H9 (cell line): Measurements from ENCODE around the gene BOLA2B. TPM values are rescaled to one million over a fixed set of nuclear protein-coding genes. Genes with fewer than 3 reads are reported as not detected.
A peak's percentile ranks its signal among the peaks of the same experiment; 100 is the strongest.

Source experiments
- DNase-seq: peaks from one replicate; pipeline ENCODE4 v3.0.0-alpha.2; 2017
- H2AFZ ChIP-seq: one replicate; pipeline ENCODE4 v1.6.1; 2013; ENCODE audit warnings: mild to moderate bottlenecking, low read length, control low read depth, moderate library complexity
- H2AK5ac ChIP-seq: 2 replicates; pipeline ENCODE4 v1.6.1; 2013; ENCODE audit warnings: low read length, control low read depth, mixed read lengths; ENCODE audit not compliant: insufficient read length
- H2BK120ac ChIP-seq: one replicate; pipeline ENCODE4 v1.6.1; 2013; ENCODE audit warnings: low read depth, mild to moderate bottlenecking, low read length, control low read depth, inconsistent platforms; ENCODE audit not compliant: poor library complexity, severe bottlenecking
- H2BK12ac ChIP-seq: 2 replicates; pipeline ENCODE4 v1.6.1; 2013; ENCODE audit warnings: low read length, control low read depth, mixed read lengths, low read depth; ENCODE audit not compliant: insufficient read length
- H2BK15ac ChIP-seq: 2 replicates; pipeline ENCODE4 v1.6.1; 2013; ENCODE audit warnings: low read depth, low read length, control low read depth
- H2BK20ac ChIP-seq: one replicate; pipeline ENCODE4 v1.6.1; 2013; ENCODE audit warnings: low read depth, mild to moderate bottlenecking, low read length, control low read depth, inconsistent platforms; ENCODE audit not compliant: poor library complexity, severe bottlenecking
- H2BK5ac ChIP-seq: 2 replicates; pipeline ENCODE4 v1.6.1; 2013; ENCODE audit warnings: low read length, control low read depth, mixed read lengths; ENCODE audit not compliant: insufficient read length
- H3K14ac ChIP-seq: 2 replicates; pipeline ENCODE4 v1.6.1; 2013; ENCODE audit warnings: low read length, control low read depth; ENCODE audit not compliant: insufficient read depth
- H3K18ac ChIP-seq: 2 replicates; pipeline ENCODE4 v1.6.1; 2013; ENCODE audit warnings: low read depth, mild to moderate bottlenecking, mixed read lengths, low read length, control low read depth; ENCODE audit not compliant: insufficient read length
- H3K23ac ChIP-seq: 2 replicates; pipeline ENCODE4 v1.6.1; 2013; ENCODE audit warnings: low read length, control low read depth, mixed read lengths, low read depth; ENCODE audit not compliant: insufficient read length
- H3K23me2 ChIP-seq: 2 replicates; pipeline ENCODE4 v1.6.1; 2013; ENCODE audit warnings: low read depth, mild to moderate bottlenecking, mixed read lengths, low read length, control low read depth; ENCODE audit not compliant: insufficient read length, poor library complexity, severe bottlenecking
- H3K27ac ChIP-seq: 2 replicates; pipeline ENCODE4 v1.5.1; 2013; ENCODE audit warnings: low read length, control low read depth, mixed read lengths, low read depth; ENCODE audit not compliant: insufficient read length
- H3K27me3 ChIP-seq: 2 replicates; pipeline ENCODE4 v1.6.1; 2013; ENCODE audit warnings: low read length, control low read depth, inconsistent platforms; ENCODE audit not compliant: insufficient read depth
- H3K4ac ChIP-seq: 2 replicates; pipeline ENCODE4 v1.6.1; 2013; ENCODE audit warnings: low read depth, mild to moderate bottlenecking, control low read depth, inconsistent platforms, low read length, moderate library complexity
- H3K4me1 ChIP-seq: 2 replicates; pipeline ENCODE4 v1.6.1; 2013; ENCODE audit warnings: low read length, control low read depth, inconsistent platforms; ENCODE audit not compliant: insufficient read depth
- H3K4me2 ChIP-seq: 2 replicates; pipeline ENCODE4 v1.6.1; 2013; ENCODE audit warnings: low read length, control low read depth, mixed read lengths; ENCODE audit not compliant: insufficient read length, insufficient read depth
- H3K56ac ChIP-seq: 2 replicates; pipeline ENCODE4 v1.6.1; 2013; ENCODE audit warnings: low read depth, mild to moderate bottlenecking, mixed read lengths, low read length, control low read depth; ENCODE audit not compliant: insufficient read length
- H3K79me1 ChIP-seq: 2 replicates; pipeline ENCODE4 v1.6.1; 2013; ENCODE audit warnings: low read depth, mild to moderate bottlenecking, moderate library complexity, low read length, control low read depth, inconsistent platforms; ENCODE audit not compliant: insufficient read depth, poor library complexity, severe bottlenecking
- H3K79me2 ChIP-seq: 2 replicates; pipeline ENCODE4 v1.6.1; 2013; ENCODE audit warnings: low read length, control low read depth, inconsistent platforms; ENCODE audit not compliant: insufficient read depth
- H3K9ac ChIP-seq: 2 replicates; pipeline ENCODE4 v1.6.1; 2013; ENCODE audit warnings: low read length, control low read depth, mixed read lengths; ENCODE audit not compliant: insufficient read length; ENCODE audit errors: extremely low read depth
- H3K9me3 ChIP-seq: one replicate; pipeline ENCODE4 v1.6.1; 2013; ENCODE audit warnings: low read depth, low read length, inconsistent platforms; ENCODE audit not compliant: control insufficient read depth
- H3T11ph ChIP-seq: one replicate; pipeline ENCODE4 v1.6.1; 2013; ENCODE audit warnings: mild to moderate bottlenecking, low read length, control low read depth, inconsistent platforms
- H4K20me1 ChIP-seq: one replicate; pipeline ENCODE4 v1.6.1; 2013; ENCODE audit not compliant: control insufficient read depth, insufficient read length, insufficient read depth
- H4K5ac ChIP-seq: 2 replicates; pipeline ENCODE4 v1.6.1; 2013; ENCODE audit warnings: low read depth, mild to moderate bottlenecking, mixed read lengths, low read length, control low read depth; ENCODE audit not compliant: insufficient read length
- H4K8ac ChIP-seq: replicated peaks from 2 replicates; pipeline ENCODE4 v1.6.1; 2013; ENCODE audit warnings: low read length, control low read depth, mixed read lengths, low read depth; ENCODE audit not compliant: insufficient read length
- H4K91ac ChIP-seq: 2 replicates; pipeline ENCODE4 v1.6.1; 2013; ENCODE audit warnings: low read depth, mild to moderate bottlenecking, moderate library complexity, mixed read lengths, low read length, control low read depth; ENCODE audit not compliant: insufficient read length
- H3K27ac Mint-ChIP-seq, 3 experiments: 2 replicates in 2 of 3; 3 replicates in 1 of 3; pipeline ENCODE4 v1.8.0; 2020 to 2021; ENCODE audit warnings: mixed read lengths in 3 of 3, mild to moderate bottlenecking in 1 of 3, moderate library complexity in 1 of 3
- H3K27me3 Mint-ChIP-seq: 2 replicates; pipeline ENCODE4 v1.8.0; 2021; ENCODE audit warnings: low read depth, mild to moderate bottlenecking, moderate library complexity, mixed read lengths
- H3K36me3 Mint-ChIP-seq, 3 experiments: 2 replicates in 2 of 3; 3 replicates in 1 of 3; pipeline ENCODE4 v1.8.0; 2020 to 2021; ENCODE audit warnings: low read depth in 3 of 3, mixed read lengths in 3 of 3; ENCODE audit not compliant: insufficient read depth in 1 of 3
- H3K4me1 Mint-ChIP-seq, 2 experiments: 2 replicates each; pipeline ENCODE4 v1.8.0; 2020; ENCODE audit warnings: mixed read lengths in 2 of 2
- H3K4me3 Mint-ChIP-seq, 2 experiments: 2 replicates in 1 of 2; 3 replicates in 1 of 2; pipeline ENCODE4 v1.8.0; 2020 to 2021; ENCODE audit warnings: mild to moderate bottlenecking in 2 of 2, mixed read lengths in 2 of 2, moderate library complexity in 1 of 2
- H3K9me3 Mint-ChIP-seq, 2 experiments: 2 replicates in 1 of 2; 3 replicates in 1 of 2; pipeline ENCODE4 v1.8.0; 2020; ENCODE audit warnings: mild to moderate bottlenecking in 2 of 2, mixed read lengths in 2 of 2, moderate library complexity in 1 of 2
- WGBS: extraction: QIAGEN DNeasy Blood & Tissue Kit; methylation state at CpG from one replicate; pipeline ENCODE4 v1.1.7; 2013; ENCODE audit warnings: missing lambda C conversion rate, low lambda C conversion rate, mixed read lengths; ENCODE audit not compliant: insufficient read length; ENCODE audit errors: extremely low coverage; 5-methylcytosine and 5-hydroxymethylcytosine counted together
- total RNA-seq: library from RNA; stranded (reverse); gene quantifications from 2 replicates; pipeline ENCODE4 v1.2.1, GENCODE V29; 2021
- TF ChIP-seq, protein P1 (sequence below): fragments of 200-600 bp; sonication (generic); conservative IDR thresholded peaks from 3 replicates; pipeline ENCODE4 v1.8.0; 2021; ENCODE audit warnings: antibody characterized with exemption, mild to moderate bottlenecking

BOLA2B gene
- total RNA-seq, 1 experiment from 2014 or later = 218 TPM

DNA sequence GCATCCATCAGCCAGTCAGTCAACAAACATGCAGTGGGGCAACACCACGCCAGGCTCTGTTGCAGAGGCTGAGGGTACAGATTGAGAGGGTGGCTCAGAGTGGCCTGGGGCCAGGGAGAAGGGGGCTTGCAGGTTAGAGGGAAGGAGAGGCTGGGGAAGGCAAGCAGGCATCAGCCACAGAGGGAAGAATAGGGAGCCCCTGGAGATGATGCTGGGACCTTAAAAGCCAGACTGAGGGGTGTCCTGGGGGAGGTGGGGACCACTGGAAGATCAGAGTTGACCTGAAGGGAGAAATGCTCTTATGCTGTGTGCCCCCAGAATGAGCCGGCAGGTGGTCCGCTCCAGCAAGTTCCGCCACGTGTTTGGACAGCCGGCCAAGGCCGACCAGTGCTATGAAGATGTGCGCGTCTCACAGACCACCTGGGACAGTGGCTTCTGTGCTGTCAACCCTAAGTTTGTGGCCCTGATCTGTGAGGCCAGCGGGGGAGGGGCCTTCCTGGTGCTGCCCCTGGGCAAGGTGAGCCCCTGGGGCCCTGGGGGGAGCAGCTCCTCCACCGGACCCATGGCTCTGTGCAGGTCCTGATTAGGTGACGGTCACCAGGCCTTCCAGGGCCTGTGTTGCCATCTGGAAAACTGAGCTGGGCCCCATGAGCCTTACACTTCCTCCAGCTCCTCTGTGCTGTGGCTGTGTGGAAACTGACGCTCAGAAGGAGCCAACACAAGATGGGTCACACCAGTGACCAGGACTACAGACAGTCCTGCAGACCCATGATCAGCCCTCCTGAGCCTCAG, 8.4 kb downstream of the BOLA2B start:
- Histone ChIP-seq H2BK15ac (no peak overlapping the region), H3T11ph (no peak overlapping the region), H2BK5ac (no peak overlapping the region), H4K5ac (no peak overlapping the region), H2AFZ (no peak overlapping the region), H3K4me1 (no peaks in the 10 kb centered on the region), H2BK12ac (no peak overlapping the region), H3K14ac (no peak overlapping the region), H3K27me3 (peaks cover 4% of the 10 kb centered on the region; the same call in 1 of the 2 replicates), H2AK5ac (no peak overlapping the region), H4K20me1 (peaks cover 4% of the 10 kb centered on the region), H2BK120ac (no peak overlapping the region), H3K4me2 (no peak overlapping the region), H3K4ac (no peak overlapping the region), H3K79me2 (no peaks in the 10 kb centered on the region), H3K56ac (no peak overlapping the region), H3K23me2 (peaks cover 4% of the 10 kb centered on the region), H4K91ac (no peak overlapping the region), H4K8ac (no peak overlapping the region), H3K27ac (no peak overlapping the region), H3K79me1 (no peaks in the 10 kb centered on the region), H3K9me3 (no peaks in the 10 kb centered on the region), H3K23ac (no peak overlapping the region), H3K9ac (no peak overlapping the region), H3K18ac (no peak overlapping the region), H2BK20ac (no peak overlapping the region)
- Mint-ChIP-seq H3K4me1 (peaks cover 4 to 17% of the 10 kb centered on the region in 2 experiments), H3K4me3 (0 out of 5 replicates have a peak overlapping the region, but pooled peaks of 1 of the 2 experiments have one; percentile 74), H3K9me3 (no peaks in the 10 kb centered on the region), H3K27me3 (peaks cover 38% of the 10 kb centered on the region), H3K36me3 (peaks cover 0 to 1% (median 0%) of the 10 kb centered on the region in 3 experiments; a peak in 2 of 7 replicates), H3K27ac (no peak overlapping the region)
- TF ChIP-seq, protein P1, sequence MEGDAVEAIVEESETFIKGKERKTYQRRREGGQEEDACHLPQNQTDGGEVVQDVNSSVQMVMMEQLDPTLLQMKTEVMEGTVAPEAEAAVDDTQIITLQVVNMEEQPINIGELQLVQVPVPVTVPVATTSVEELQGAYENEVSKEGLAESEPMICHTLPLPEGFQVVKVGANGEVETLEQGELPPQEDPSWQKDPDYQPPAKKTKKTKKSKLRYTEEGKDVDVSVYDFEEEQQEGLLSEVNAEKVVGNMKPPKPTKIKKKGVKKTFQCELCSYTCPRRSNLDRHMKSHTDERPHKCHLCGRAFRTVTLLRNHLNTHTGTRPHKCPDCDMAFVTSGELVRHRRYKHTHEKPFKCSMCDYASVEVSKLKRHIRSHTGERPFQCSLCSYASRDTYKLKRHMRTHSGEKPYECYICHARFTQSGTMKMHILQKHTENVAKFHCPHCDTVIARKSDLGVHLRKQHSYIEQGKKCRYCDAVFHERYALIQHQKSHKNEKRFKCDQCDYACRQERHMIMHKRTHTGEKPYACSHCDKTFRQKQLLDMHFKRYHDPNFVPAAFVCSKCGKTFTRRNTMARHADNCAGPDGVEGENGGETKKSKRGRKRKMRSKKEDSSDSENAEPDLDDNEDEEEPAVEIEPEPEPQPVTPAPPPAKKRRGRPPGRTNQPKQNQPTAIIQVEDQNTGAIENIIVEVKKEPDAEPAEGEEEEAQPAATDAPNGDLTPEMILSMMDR = no peak
- no peak for DNase-seq
- no CpG with 5 or more reads among the region's 13 CpGs for WGBS
